H4 (cell line): Measurements from ENCODE around the gene PTPRS. TPM values are rescaled to one million over a fixed set of nuclear protein-coding genes. Genes with fewer than 3 reads are reported as not detected.
"Not testable (repeated sequence)": the region's sequence is repeated elsewhere in the genome, so short reads cannot be mapped to it uniquely, and the experiment has no call there.

Experiments
- DNase-seq: peaks from one replicate; pipeline ENCODE4 v3.0.0-alpha.2; 2015; ENCODE audit warnings: low spot score
- total RNA-seq: library from RNA; depleted of rRNA; stranded (reverse); fragments of >200 nt; shearing (Covaris generic); gene quantifications from 2 replicates; pipeline ENCODE4 v1.2.3, GENCODE V29; 2014

The PTPRS gene
- total RNA-seq, 1 experiment from 2014 or later: 47.4 TPM

DNA sequence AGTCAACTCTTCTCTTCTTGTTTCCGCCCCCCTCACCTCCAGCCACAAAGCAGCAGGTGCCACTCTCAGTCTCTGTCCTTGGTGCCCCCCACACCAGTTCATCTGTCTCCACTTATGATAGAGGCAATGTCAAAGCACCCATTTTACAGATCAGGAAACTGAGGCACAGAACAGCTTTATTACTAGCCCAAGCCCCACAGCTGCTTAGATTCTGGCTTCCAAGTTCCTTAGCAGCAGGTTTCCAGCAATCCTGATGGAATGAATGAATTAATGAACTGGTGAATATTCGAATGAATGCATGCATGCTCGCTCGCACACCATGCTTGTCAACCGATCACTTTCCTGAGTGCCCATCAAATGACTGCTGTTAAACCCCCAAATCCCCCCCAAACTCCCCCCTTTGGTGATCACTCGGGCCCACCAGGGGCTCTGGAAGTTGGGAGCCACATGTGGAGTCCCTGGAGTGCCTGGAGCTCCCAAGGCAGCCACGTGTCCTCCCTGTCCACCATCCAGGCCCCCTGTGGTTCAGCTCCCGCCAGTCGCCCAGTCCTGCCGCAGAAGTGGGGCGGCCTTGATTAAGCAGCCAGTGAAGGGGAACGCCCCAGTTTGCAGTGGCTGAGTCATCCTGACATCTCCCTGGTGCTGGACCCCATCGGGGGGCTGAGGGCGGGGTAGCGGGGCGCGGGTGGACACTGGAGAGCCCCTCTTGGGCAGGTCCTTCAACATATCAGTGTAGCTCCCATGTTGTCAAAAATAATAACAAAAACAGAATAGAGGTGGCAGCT is 6.8 kb downstream of the PTPRS start:
- DNase-seq: no peak

- DNase-seq: no peak
Observed at GRCh38 chr19:5332501-5332900, 8.1 kb downstream of the PTPRS start.

- DNase-seq: no peak
Observed at GRCh38 chr19:5331790-5332189, 8.8 kb downstream of the PTPRS start.

DNA sequence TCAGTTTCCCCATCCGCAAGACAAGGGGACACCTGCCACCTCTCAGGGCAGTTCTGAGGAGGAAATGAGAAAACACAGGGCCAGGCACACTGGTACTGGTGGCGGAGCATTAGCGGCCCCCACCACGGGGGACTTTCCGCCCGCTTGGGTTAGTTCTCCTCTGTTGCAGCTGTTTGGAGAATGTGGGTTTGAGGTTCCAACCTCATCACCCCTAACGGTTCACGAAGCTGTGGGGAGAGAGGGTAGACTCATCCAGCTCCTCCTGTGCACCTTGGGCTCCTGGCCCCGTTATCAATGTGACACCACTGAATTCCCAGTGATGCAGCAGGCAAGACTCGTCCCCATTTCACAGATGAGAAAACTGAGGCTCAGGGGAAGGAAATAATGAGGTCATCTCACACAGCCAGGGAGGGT is 10.3 kb downstream of the PTPRS start:
- no peak for DNase-seq

- DNase-seq: no peak
Observed at GRCh38 chr19:5329141-5329540, 11.5 kb downstream of the PTPRS start.

- not testable (repeated sequence) for DNase-seq
Observed at GRCh38 chr19:5328407-5328806, 12.2 kb downstream of the PTPRS start.

- DNase-seq: no peak
Observed at GRCh38 chr19:5326986-5327623, 13.5 kb downstream of the PTPRS start.

GRCh38 chr19:5326545-5326944 is 14.1 kb downstream of the PTPRS start:
- DNase-seq: no peak

GRCh38 chr19:5324947-5325346 is 15.7 kb downstream of the PTPRS start:
- no peak for DNase-seq

DNA sequence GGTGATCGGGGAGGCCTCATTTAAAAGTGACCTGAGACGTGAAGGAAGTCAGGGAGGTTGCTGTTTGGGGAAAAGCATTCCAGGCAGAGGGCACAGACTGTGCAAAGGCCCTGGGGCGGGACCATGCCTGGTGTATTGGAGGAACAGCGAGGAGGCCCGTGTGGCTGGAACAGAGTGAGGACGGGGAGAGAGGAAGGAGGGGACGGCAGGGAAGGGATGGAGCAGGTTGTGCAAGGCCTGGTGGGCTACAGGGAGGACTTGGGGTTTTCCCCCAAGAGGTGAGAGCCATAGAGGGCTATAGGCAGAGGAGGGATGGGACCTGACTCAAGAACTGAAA is 17.2 kb downstream of the PTPRS start:
- DNase-seq: no peak

GRCh38 chr19:5321851-5322681 is 18.5 kb downstream of the PTPRS start:
- DNase-seq: no peak

- DNase-seq: no peak
Observed at GRCh38 chr19:5321066-5321642, 19.5 kb downstream of the PTPRS start.

DNA sequence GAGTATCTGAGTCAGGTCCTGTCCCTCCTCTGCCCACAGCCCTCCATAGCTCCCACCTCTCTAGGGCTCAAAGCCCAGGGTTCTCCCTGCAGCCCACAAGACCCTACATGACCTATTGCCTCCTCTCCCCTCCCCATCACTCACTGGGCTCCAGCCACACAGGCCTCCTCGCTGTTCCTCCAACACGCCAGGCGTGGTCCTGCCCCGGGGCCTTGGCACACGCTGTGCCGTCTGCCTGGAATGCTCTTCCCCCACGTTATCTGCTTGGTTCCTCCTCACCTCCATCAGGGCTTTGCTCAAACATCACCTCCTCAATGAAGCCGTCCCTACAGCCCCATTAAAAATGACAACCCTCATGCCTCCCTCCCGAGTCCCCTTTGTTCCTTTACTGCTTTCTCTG is 21.1 kb downstream of the PTPRS start:
- DNase-seq: no peak

- DNase-seq: no peak
Observed at GRCh38 chr19:5318306-5318705, 22.3 kb downstream of the PTPRS start.

DNA sequence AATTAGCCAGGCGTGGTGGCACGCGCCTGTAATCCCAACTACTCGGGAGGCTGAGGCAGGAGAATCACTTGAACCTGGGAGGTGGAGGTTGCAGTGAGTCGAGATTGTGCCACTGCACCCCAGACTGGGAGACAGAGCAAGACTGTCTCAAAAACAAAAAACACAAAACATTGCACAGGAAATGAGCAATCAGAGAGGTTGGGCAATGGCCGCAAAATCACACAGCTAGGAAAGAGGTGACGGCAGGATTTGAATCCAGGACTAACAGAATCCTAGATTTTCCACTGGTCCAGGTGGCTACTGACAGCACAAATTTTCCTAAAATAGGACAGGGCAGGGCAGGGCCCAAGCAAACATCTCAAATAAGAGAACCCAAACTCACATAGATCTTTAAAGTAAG is 23.3 kb downstream of the PTPRS start:
- DNase-seq: no peak

GRCh38 chr19:5316138-5316537 is 24.5 kb downstream of the PTPRS start:
- no peak for DNase-seq

DNA sequence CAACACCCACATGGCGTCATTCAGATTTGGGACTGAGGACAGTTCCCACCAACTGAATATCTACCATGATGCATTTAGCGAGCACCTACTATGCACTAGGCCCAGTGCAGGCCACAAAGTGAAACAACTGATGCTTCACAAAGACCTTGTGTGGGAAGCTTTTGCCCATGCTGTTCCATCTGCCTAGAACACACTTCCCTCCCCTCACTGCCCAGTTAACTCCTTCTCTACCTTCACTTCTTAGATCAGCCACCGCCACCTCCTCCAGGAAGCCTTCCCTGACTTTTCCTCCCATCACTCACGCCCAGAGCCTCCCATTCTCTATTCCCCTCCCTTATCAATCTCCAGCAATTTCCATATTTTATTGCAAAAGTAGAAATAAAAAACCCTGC is 25.7 kb downstream of the PTPRS start:
- no peak for DNase-seq

- no peak for DNase-seq
Observed at GRCh38 chr19:5314012-5314906, 26.4 kb downstream of the PTPRS start.

GRCh38 chr19:5313307-5313706 is 27.3 kb downstream of the PTPRS start:
- no peak for DNase-seq

GRCh38 chr19:5312058-5312457 is 28.6 kb downstream of the PTPRS start:
- no peak for DNase-seq

- no peak for DNase-seq
Observed at GRCh38 chr19:5309438-5310204, 31.0 kb downstream of the PTPRS start.
